Measurements from ENCODE around the gene MSANTD3. TPM values are rescaled to one million over a fixed set of nuclear protein-coding genes. Genes with fewer than 3 reads are reported as not detected.

Gene MSANTD3
- total RNA-seq, 1 experiment from 2014 or later, result 53.2 TPM

GRCh38 chr9:100452894-100453293 is 26.0 kb downstream of the MSANTD3 start:
- no peak for TF ChIP-seq CTCF (conservative IDR thresholded peaks at IDR 0.05)
- TF ChIP-seq EZH2 (IDR thresholded peaks at IDR 0.05; ENCODE audit: low read depth), result no peak
- no peaks in the 10 kb centered on the region for H3K79me2 ChIP-seq (ENCODE audit: low read depth)
- no peaks in the 10 kb centered on the region for H3K4me1 ChIP-seq (replicated peaks; ENCODE audit: insufficient read depth)
- 0 out of 2 replicates have a peak, but pooled peaks cover 3% of the 10 kb centered on the region for H3K9me3 ChIP-seq (ENCODE audit: insufficient read depth, low read depth)
- no peaks in the 10 kb centered on the region for H3K27me3 ChIP-seq (ENCODE audit: insufficient read depth, low read depth)
- no peaks in the 10 kb centered on the region for H3K9me2 ChIP-seq (ENCODE audit: insufficient read depth)
- H3F3A ChIP-seq (ENCODE audit: insufficient read depth, low read depth), result no peaks in the 10 kb centered on the region
- no peak for DNase-seq
- H3K27ac ChIP-seq, result no peak overlapping the region
- H3K4me3 ChIP-seq, result no peak overlapping the region
- H4K20me1 ChIP-seq (ENCODE audit: insufficient read depth), result no peaks in the 10 kb centered on the region
- H3K4me2 ChIP-seq, result no peak overlapping the region
- H3K36me3 ChIP-seq (ENCODE audit: low read depth), result 0 out of 2 replicates have a peak, but pooled peaks cover 3% of the 10 kb centered on the region
- H2AFZ ChIP-seq, result no peak overlapping the region
- POLR2A ChIA-PET (ENCODE audit: unreplicated experiment), result no interaction called here
- CTCF ChIA-PET, result no interaction called here
- intact Hi-C loops (cut with micrococcal nuclease; ENCODE audit: unreplicated experiment), result no loop called here
- BruUV-seq (replicated peaks), result no TSS peak

GRCh38 chr9:100455470-100455869 is 28.5 kb downstream of the MSANTD3 start:
- ChIA-PET POLR2A (ENCODE audit: unreplicated experiment) (no interaction called here), CTCF (no interaction called here)
- Histone ChIP-seq H3K9me2 (ENCODE audit: insufficient read depth) (no peaks in the 10 kb centered on the region), H3K27me3 (ENCODE audit: insufficient read depth, low read depth) (no peaks in the 10 kb centered on the region), H2AFZ (no peak overlapping the region), H3K36me3 (ENCODE audit: low read depth) (0 out of 2 replicates have a peak, but pooled peaks cover 3% of the 10 kb centered on the region), H3K27ac (no peak overlapping the region), H3K79me2 (ENCODE audit: low read depth) (no peaks in the 10 kb centered on the region), H3K4me1 (replicated peaks; ENCODE audit: insufficient read depth) (no peaks in the 10 kb centered on the region), H3K9me3 (ENCODE audit: insufficient read depth, low read depth) (0 out of 2 replicates have a peak, but pooled peaks cover 3% of the 10 kb centered on the region), H3F3A (ENCODE audit: insufficient read depth, low read depth) (no peaks in the 10 kb centered on the region), H4K20me1 (ENCODE audit: insufficient read depth) (no peaks in the 10 kb centered on the region), H3K4me2 (no peak overlapping the region), H3K4me3 (no peak overlapping the region)
- no peak for TF ChIP-seq CTCF (conservative IDR thresholded peaks at IDR 0.05)
- no peak for TF ChIP-seq EZH2 (IDR thresholded peaks at IDR 0.05; ENCODE audit: low read depth)
- intact Hi-C loops (cut with micrococcal nuclease; ENCODE audit: unreplicated experiment), result no loop called here
- BruUV-seq (replicated peaks), result no TSS peak
- no peak for DNase-seq

GRCh38 chr9:100457517-100457916 is 30.6 kb downstream of the MSANTD3 start:
- intact Hi-C loops (cut with micrococcal nuclease; ENCODE audit: unreplicated experiment), result no loop called here
- CTCF ChIA-PET, result interaction anchor here (0.5 kb wide), 1 partner anchor 114 kb away, joined by 5 read pairs; no protein-coding TSS in a partner anchor

More at GRCh38 chr9:100457517-100457916, 30.6 kb downstream of the MSANTD3 start:
- H2AFZ ChIP-seq, result no peak overlapping the region
- no peak overlapping the region for H3K27ac ChIP-seq
- H3K9me2 ChIP-seq (ENCODE audit: insufficient read depth), result no peaks in the 10 kb centered on the region
- no peak for DNase-seq
- TF ChIP-seq EZH2 (IDR thresholded peaks at IDR 0.05; ENCODE audit: low read depth) (no peak), CTCF (conservative IDR thresholded peaks at IDR 0.05) (no peak)
- no peaks in the 10 kb centered on the region for H3K27me3 ChIP-seq (ENCODE audit: insufficient read depth, low read depth)
- no peak overlapping the region for H3K4me2 ChIP-seq
- 0 out of 2 replicates have a peak, but pooled peaks cover 3% of the 10 kb centered on the region for H3K9me3 ChIP-seq (ENCODE audit: insufficient read depth, low read depth)
- H3K79me2 ChIP-seq (ENCODE audit: low read depth), result no peaks in the 10 kb centered on the region
- BruUV-seq (replicated peaks), result no TSS peak
- H3K4me3 ChIP-seq, result no peak overlapping the region
- no peaks in the 10 kb centered on the region for H4K20me1 ChIP-seq (ENCODE audit: insufficient read depth)
- no peaks in the 10 kb centered on the region for H3K36me3 ChIP-seq (ENCODE audit: low read depth)
- no peaks in the 10 kb centered on the region for H3K4me1 ChIP-seq (replicated peaks; ENCODE audit: insufficient read depth)
- H3F3A ChIP-seq (ENCODE audit: insufficient read depth, low read depth), result no peaks in the 10 kb centered on the region
- POLR2A ChIA-PET (ENCODE audit: unreplicated experiment), result no interaction called here

Measured in PC-9 (cell line).